Esophagus squamous epithelium (tissue), 4 donors: ENCODE data around the gene COL23A1.

ENCODE experiments used
- CTCF ChIP-seq, 6 experiments: fragments of 450-650 bp in 4 of 6; fragments of 200-600 bp in 2 of 6; sonication (generic) in 2 of 6; IDR thresholded peaks; one replicate each; pipeline ENCODE4 v1.5.1; 2016 to 2019; ENCODE audit warnings: antibody characterized with exemption in 6 of 6, mild to moderate bottlenecking in 4 of 6, moderate library complexity in 4 of 6
- POLR2A ChIP-seq, 4 donors: fragments of 450-650 bp; IDR thresholded peaks; one replicate each; pipeline ENCODE4 v1.6.1; 2017; ENCODE audit warnings: antibody characterized with exemption in 4 of 4, mild to moderate bottlenecking in 4 of 4, moderate library complexity in 3 of 4

- TF ChIP-seq CTCF (IDR thresholded peaks at IDR 0.05) (no peak), POLR2A (IDR thresholded peaks at IDR 0.05) (no peak)
Observed at GRCh38 chr5:178349075-178349511, 241.1 kb downstream of the COL23A1 start.
